ENCODE data around the gene HAUS2.
"Not testable (repeated sequence)": the region's sequence is repeated elsewhere in the genome, so short reads cannot be mapped to it uniquely, and the experiment has no call there.

The HAUS2 gene

DNA sequence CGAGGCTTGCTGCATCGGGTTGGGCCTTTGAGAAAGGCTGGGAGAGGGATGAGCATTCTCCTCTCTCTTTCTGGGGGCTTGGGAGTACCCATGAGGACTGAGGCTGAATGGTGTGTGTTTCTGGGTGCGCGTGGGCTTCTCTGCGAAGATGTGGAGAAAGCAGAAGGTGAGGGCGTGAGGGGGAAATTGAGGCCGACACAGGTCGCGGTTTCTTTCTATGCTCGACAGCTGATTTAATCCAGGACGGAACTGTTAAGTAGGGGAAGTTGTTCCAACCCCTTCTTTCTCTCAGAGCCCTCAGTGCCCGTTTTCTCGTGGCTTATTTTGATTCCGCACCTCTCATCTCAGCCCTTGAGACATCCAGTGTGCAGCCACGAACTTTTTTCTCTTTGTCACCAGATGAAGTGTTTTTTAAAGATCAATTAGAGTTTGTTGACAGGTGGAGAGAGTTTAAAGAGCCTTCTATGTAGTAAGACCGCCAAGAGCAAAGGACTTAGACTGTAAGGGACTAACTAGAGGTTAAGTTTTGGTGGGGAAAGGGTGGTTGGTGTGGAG is 27.5 kb downstream of the HAUS2 start:
- no peak for DNase-seq

DNA sequence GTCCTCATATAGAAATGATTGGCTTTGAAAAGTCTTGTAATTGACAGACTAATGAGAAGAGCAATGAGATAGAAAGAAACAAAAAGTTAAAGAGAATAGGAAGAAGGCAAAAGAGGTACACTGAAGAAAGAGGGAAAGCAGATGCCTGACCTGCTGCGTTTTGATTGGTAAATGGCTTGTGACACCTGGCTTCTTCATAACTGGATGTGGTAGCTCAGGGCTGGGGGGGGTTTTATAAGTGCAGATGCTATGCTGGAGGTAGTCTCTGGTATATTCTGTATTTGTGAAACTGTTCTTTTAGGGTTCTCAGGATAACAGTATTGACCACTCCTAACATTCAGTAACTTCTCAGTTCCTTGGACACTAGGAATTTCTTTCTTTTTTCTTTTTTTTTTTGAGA is 28.1 kb downstream of the HAUS2 start:
- DNase-seq: no peak

DNA sequence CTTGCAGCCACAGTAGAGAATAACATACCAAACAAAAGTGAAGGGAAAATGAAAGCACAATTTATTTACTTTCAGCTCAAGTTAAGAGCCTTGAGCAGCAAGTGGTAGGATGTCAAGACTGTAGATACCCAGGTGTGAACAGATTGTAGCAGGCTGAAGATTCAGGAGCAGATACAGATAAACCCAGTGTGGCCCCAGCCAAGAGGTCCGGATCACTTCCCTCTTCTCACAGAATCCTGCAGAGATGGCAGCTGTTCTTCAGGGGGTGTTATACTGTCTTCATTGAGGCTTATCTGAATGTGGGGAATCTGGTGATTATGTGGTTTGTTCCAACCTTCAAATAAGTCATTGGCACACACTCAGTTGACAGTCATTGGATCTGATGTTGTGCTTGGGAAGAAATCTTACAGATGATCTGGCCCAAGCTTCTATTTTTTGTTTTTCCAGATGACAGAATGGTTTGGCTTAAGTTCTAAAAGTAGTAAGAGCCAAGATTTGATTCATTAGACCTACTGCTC is 28.9 kb downstream of the HAUS2 start:
- DNase-seq: no peak

DNA sequence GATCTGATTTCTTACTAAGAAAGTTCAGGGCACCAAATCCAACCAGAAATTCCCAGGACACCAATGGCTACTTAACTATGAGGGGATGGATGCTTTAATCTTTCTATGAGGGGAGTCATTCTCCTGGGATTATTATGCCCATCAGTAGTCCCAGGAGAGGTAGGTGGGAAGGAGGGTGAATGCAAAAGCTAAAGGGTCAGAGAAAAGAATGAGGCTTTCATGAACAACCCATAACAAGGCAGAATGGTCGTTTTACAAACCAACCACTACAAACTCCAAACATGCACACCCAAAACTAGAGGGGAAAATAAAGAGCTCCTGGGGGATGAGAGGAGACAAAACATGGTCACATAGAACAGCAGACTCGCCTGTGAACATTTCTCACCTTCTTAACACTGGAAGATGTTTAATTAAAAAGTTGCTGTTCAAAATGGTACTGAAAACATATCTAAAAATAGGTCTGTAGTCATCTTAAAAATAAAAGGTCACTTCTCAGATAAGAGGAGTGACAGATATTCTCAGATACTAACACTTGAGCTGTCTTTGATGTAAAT is 30.4 kb downstream of the HAUS2 start:
- DNase-seq: no peak

DNA sequence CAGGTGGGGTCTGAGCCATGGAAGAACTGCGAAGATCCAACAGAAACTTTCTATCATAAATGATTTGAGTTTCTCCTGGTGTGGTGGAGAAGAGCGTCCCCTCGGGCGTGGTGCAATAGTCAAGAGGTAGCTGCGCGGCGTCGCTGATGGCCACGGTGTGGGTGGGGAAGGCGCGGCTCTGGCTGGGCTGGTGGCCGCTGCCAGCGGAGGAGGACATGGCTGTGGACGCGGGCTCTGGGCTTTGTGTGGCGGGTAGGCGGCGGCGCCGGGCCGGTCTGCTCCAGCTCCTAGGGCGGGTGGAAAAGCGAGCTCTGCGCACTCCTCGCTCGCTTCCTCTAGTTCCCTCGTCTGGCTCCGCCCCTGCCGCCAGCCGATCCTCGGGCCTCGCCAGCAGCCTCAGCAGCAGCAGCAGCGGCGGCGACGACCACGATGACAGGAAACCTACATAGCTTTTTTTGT is 32.7 kb downstream of the HAUS2 start:
- DNase-seq: peak in 1 of 2 experiments; percentile 49

DNA sequence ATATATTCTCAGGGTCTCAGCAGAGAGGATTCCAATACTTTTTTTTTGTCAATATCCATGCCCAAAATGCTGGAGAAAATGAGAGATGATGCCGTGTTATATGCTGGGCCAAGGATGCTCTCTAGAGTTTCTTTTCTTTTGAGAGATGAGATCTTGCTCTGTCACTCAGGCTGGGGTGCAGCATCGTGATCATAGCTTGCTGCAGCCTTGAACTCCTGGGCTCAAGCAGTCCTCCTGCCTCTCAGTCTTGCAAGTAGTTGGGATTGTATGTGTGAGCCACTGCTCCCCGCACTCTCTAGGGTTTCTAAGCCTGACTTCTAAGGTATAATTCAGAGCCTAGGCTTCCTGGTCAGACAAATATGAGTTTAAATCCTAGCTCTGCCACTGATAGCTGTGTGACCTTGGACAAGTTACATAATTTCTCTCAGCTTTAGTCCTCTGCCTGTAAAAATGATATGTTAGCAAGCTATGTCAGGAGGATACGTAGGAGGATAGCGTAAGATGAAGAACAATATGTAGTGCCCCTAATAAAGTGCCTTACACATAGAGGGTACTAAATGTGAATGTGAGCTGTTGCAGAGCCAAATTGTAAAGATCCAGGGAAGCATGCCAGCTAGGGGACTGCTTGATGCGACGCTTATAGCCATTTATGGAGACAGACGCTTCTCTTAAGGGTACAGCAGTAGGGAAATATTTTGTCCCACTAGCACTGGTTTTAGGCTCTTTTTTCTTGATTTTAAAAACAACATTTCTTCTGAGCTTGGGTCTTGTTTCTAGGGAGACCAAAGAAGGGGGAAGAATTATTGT is 34.1 kb downstream of the HAUS2 start:
- DNase-seq: peak in 1 of 2 experiments; percentile 23

DNA sequence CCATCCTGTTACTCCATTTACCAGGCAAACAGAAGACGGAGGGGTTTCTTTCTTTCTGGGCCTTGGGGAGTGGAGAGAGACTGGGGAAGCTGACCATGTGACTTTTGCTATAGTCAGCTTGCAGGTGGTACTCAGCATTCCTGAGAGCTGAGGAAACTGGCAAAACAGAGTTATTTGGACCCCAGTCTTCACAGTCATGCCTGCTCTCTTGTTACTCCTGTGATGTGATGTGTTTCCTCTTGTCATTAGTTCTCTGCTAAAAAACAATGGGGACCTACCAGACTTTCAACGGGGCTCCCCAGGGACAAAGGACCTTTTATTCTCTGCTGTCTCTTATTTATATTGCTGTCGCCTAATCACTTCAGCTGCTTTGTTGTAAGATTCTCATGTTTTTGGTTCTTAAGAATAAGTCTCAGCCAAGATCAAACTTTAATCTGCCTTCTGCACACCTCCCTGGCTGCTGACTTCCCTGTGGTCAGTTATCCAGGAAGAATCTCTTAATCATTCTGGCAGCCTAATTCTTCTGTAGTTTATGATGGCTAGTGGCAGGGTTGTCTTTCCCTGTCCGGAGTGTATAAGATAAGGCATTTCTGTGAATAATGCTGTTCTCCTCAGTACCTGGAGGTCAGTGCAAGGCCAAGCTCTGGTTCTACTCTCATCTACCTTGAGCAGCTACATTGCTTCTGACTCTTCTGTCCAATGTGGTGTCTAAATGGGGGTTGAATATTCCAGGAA is 35.6 kb downstream of the HAUS2 start:
- no peak for DNase-seq

DNA sequence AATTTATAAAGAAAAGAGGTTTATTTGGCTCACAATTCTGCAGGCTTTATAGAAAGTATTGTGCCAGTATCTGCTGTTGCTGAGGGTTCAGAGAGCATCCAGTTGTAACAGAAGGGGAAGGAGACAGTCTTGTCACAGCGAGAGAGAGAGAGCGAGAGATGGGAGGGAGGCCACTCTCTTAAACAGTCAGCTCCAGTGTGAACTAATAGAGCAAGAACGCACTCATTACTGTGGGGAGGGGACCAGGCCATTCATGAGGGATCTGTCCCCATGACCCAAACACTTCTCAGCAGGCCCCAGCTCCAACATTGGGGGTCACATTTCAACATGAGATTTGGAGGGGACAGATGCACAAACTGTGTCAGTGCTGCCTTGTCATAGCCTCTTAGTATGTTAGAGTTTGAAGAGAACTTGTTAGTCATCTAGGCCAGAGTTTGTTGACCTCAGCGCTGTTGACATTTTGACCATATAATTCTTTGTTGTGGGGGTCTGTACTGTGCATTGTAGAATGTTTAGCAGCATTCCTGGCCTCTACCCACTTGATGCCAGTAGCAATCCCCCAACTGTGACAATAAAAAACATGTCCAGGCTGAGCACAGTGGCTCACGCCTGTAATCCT is 42.1 kb downstream of the HAUS2 start:
- DNase-seq: no peak

DNA sequence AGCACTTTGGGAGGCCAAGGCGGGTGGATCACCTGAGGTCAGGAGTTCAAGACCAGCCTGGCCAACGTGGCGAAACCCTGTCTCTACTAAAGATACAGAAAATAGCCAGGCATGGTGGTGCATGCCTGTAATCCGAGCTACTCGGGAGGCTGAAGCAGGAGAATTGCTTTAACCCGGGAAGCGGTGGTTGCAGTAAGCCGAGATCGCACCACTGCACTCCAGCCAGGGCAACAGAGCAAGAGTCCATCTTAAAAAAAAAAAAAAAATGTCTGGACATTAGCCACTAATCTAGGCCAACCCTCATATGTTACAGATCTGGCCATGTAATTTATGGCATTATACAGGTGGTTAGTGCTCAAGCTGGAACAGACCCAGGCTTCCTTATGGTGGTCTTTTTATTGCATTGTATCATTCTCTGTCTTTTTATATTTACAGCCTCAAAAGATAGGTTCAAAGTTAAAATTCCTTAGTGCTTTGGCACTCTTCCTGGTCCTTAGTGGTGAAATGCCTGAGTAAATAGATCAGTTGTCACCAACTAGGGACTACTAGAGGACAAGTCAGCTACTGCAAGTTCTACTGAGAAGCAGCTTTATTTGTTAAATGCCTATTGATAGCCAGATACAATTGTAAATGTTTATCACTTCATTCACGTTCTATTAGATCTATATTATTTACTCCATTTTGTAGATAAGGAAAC is 42.7 kb downstream of the HAUS2 start:
- DNase-seq: no peak

DNA sequence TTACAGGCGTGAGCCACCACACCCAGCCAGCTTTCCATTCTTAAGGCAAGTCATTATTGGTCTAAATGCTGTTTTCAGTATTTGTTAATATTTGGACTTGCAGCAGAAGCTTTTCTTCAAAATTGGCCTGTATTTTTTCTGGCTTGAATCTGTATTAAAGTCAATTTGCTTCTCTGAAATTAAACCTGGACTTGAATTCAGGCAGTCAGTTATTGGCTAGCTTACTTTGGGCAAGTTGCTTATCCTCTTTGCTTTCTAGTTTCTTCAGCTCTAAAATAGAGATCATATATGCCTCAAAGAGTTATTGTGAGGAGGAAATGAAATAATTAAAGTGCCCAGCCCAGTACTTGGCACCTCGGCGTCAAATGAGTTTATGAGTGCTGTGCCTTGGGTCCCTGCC is 44.1 kb downstream of the HAUS2 start:
- DNase-seq: no peak

DNA sequence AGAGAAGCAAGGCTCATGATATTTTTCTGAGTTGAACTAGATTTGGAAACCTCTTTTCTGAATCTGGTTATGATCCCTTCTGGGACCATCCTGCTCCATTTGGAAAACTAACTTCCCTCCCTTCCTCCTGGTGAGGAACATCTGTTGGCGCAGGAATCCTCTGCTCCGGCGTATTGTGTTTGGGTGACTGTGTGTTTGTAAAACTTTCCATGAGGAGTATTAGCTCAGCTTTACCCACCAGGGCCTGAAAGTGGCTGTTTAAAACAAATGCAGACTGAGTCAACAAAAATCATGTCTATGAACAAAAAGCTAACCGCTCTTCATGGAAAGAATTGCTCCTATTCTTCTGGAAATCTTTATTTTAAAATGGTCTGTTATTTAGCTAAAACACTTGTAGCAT is 44.5 kb downstream of the HAUS2 start:
- no peak for DNase-seq

DNA sequence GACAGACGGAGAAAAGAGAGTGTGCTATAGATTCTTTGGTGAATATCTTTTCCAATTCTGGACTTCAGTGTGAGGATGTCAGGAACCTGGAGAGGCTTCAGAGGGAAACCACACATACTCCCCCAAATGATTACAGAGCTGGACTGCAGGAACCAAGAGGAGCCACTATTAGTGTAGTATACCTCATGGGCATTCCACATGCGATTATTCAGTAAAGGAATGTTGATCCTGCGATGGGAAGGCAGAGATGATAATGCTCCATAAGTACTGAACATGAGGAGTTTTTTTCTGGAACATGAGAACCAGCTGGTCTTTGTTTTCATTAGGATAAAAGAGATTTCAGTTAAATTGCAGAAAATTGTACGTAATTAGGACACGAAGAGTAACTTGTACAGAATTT is 45.5 kb downstream of the HAUS2 start:
- no peak for DNase-seq

DNA sequence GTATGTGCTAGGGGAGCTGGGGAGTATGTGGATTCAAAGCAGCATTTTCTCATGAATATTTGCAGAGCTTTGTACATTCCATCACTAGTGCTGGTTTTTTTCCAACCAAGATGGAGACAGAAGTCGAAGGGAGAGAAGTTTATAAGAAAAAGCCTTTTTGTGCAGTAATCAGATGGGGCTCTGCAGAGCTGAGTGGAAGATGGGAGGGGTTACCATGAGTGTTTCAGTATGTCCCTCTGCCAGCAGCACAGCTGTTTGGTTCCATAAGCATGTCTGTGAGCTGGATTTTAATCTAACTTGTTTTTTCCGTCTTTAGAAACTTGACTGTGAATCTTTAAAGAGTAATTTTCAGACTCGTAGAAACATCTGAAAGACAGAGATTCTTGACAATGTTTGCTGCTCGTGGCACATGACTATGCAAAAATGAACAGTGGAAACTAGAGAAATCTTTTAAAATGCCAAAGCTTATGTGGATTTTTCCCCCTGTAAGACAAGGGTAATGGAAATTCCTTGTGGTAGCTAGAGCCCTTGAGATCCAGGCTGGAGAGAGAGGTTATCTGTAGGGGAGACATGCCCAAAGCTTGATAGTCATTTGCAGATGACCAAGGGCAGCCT is 47.1 kb downstream of the HAUS2 start:
- DNase-seq: no peak

DNA sequence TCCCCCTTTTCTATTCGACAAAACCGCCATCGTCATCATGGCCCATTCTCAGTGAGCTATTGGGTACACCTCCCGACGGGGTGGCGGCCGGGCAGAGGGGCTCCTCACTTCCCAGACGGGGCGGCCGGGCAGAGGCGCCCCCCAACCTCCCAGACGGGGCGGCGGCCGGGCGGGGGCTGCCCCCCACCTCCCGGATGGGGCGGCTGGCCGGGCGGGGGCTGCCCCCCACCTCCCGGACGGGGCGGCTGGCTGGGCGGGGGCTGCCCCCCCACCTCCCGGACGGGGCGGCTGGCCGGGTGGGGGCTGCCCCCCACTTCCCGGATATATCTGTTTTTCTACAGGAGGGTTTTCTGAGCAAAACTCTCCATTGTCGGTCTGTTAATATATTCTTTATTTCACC is 52.7 kb downstream of the HAUS2 start:
- not testable (repeated sequence) for DNase-seq

DNA sequence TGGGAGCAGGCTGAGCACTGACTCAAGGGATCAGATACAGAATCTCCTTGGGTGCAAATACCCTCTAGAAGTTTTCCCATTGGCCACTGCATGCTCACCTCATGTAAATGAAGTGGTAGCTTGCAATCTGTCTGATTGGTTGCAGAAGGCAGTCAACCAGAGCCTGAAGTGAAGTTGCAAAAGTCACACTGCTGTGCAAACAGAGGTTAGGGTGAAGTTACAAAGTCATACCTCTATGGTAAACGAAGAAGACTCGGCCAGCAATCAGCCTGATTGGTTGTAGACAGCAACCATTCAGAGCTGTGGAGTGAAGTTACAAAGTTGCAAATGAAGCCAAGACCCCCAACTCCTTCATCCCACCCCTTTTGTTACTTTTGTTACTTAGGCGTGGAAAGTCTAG is 53.9 kb downstream of the HAUS2 start:
- no peak for DNase-seq

DNA sequence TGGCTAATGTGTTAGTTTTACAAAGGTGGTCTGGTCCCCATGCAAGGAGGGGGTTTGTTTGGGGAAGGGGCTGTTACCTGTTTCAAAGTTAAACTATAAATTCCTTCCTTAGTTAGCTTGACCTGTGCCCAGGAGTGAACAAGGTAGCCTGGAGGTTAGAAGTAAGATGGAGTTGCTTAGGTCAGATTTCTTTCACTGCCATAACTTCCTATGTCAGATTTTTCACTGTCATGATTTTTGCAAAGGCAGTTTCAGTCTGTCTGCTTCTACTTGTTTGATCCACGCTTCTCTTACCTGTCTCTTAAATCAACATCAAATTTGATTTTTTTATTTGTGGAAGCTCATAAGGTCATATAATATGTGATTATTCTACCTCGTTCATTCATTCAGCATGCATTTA is 55.3 kb downstream of the HAUS2 start:
- DNase-seq: no peak

DNA sequence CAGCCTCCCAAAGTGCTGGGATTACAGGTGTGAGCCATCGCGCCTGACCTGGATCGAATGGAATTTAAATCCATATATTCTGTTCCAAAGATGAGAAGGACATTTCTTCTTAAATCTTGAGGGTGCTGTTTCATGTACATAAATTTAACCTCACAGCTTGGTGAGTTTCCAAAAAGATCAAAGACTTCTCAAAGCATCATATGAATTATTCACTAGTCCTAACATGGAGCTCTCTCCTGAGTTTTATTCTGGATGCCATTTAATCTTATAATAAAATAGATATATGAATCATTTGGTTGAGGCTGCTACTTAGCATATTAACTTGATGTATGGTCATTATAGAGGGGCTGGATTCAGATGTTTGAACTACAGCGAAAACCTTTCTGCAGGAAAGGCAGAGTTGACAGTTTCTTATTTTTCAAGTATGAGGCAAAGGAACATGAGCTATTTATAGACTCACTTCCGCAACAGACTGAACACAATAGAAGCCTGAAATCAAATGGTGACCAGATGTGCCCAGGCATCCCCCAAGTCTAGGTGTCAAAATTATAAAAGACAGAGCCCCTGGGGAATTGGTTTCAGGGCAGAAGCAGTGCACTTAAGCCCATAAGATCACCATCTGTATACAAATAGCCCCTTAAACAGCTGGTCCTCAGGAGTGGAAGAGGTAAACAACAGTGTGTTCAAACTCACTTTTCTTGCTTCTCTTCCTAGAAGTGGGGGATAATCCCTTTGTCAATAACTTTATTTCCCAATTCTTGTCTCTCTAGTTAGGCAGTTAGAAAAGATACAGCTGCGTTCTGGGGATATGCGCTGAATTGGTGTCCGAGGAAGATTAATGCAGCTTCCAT is 56.5 kb downstream of the HAUS2 start:
- DNase-seq: no peak

DNA sequence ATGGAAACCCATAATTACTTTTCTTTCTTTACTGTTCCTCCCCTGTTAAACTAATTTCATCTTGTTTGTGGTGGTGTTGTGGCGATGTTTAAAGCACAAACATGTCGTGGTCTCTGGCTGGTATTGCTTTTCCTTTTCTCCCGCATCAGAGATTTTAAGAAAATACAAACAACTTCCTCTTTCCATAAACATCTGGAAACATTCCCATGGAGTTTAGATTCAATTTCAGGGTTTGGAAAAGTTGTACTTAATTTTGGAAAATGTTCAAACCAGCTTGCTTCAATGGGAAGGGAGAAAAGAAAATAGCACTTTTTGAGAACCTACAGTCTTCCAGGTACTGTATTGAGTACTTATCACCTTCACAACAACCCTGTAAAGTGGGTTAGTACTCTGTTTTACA is 57.2 kb downstream of the HAUS2 start:
- DNase-seq: no peak

DNA sequence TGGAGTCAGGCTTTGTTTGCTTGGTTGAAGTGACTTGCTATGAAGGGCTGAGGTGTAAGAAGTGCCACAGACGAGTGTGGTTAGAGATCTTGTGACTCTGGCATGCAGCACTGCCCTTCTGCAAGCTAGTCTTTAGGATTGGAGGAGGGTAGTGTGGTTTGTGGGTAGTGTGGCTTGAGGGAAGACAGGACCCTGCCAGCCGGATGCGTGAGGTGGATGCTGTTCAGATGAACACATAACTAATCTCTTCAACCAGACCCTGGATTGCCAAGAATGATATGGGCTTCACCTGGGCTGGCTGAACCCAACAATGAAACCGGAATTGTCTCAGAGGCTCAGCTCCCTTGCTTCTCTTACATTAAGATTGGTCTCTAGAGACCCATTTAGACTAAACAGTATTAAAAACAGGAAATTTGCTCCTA is 59.5 kb downstream of the HAUS2 start:
- DNase-seq: no peak

DNA sequence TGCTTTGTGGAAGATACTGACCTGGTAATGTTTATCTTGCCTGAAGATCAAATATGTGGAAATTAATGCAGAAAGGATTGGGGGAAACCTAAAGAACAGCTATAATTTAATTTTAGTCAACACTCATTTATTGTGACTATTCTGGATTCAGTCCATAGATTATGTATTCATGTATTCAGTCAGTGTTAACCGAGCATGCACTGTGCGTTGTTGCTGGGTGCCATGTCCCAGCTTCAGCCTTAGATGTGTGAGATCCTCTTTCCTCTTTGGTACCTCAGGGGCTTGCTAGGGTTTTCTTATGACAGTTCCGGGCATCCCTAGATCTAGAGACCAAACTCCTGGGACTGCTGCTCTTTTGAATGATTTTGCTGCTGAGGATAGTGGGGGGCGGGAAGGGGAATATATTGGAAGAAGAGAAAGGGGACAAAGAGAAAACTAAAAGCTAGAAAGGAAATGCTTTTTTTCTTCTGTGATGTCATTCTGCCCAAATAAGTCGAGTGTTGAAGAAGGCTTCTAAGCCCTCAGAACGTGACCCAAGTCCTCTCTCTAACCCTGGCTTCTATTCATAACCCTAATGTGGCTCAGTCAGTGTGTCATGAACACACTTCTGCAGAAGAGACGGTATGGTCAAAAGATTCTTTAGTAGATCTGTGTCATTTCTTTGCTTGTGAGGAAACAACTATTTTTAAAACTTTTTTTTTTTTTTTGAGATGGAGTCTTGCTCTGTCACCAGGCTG is 60.3 kb downstream of the HAUS2 start:
- no peak for DNase-seq
